Liver (tissue), 3 donors: ENCODE measurements around the gene PKP4.

ENCODE experiments used
- GABPA ChIP-seq, 2 donors: IDR thresholded peaks in 1 of 2; conservative IDR thresholded peaks in 1 of 2; 2 replicates each; pipeline ENCODE4 v1.6.1; 2016; ENCODE audit warnings: antibody characterized with exemption in 2 of 2, mild to moderate bottlenecking in 1 of 2, moderate library complexity in 1 of 2
- JUND ChIP-seq, 2 donors: IDR thresholded peaks; 2 replicates each; pipeline ENCODE4 v1.6.1; 2016; ENCODE audit warnings: antibody characterized with exemption in 2 of 2
- RAD21 ChIP-seq, 2 donors: IDR thresholded peaks; 2 replicates each; pipeline ENCODE4 v1.6.1; 2016; ENCODE audit warnings: antibody characterized with exemption in 2 of 2, mild to moderate bottlenecking in 2 of 2
- RXRA ChIP-seq, 2 donors: IDR thresholded peaks; 2 replicates each; pipeline ENCODE4 v1.6.1; 2017 to 2018; ENCODE audit warnings: antibody characterized with exemption in 2 of 2, mild to moderate bottlenecking in 1 of 2
- TF ChIP-seq, protein P1 (sequence below): fragments of 150-350 bp; IDR thresholded peaks from 2 replicates; pipeline ENCODE4 v1.5.1; 2017; ENCODE audit warnings: improper control_type of control experiment, low read depth, low read length; ENCODE audit not compliant: missing input control
- TF ChIP-seq, protein P2 (sequence below): IDR thresholded peaks from 2 replicates; pipeline ENCODE4 v1.6.1; 2016; ENCODE audit warnings: antibody characterized with exemption
- TF ChIP-seq, protein P3 (sequence below): IDR thresholded peaks from 2 replicates; pipeline ENCODE4 v1.6.1; 2016; ENCODE audit warnings: antibody characterized with exemption
- TF ChIP-seq, protein P4 (sequence below): IDR thresholded peaks from 2 replicates; pipeline ENCODE4 v1.6.1; 2016; ENCODE audit warnings: antibody characterized with exemption
- TF ChIP-seq, protein P5 (sequence below): IDR thresholded peaks from 2 replicates; pipeline ENCODE4 v1.6.1; 2016; ENCODE audit warnings: antibody characterized with exemption, mild to moderate bottlenecking
- donor health status: healthy.
- donor health status: healthy.

DNA sequence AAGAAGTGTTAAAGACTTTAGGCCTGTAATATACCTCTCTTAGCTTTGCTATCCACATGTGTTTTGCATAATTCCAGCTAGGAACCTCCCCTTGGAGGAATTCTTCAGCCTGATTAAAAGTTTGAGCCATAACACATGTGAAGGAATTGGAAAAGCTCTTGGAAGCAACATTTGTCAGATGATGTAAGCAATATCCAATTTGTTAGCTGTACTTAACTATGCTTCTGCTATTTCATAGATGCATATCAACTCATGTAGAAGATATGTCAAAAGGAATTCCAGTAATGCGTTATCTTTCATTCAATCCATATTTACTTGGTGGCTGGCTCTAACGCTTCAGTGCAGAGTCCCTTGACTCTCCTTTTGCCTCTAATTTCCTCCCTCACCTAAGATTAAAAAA lies 46.2 kb downstream of the PKP4 start:
- TF ChIP-seq, protein P1, sequence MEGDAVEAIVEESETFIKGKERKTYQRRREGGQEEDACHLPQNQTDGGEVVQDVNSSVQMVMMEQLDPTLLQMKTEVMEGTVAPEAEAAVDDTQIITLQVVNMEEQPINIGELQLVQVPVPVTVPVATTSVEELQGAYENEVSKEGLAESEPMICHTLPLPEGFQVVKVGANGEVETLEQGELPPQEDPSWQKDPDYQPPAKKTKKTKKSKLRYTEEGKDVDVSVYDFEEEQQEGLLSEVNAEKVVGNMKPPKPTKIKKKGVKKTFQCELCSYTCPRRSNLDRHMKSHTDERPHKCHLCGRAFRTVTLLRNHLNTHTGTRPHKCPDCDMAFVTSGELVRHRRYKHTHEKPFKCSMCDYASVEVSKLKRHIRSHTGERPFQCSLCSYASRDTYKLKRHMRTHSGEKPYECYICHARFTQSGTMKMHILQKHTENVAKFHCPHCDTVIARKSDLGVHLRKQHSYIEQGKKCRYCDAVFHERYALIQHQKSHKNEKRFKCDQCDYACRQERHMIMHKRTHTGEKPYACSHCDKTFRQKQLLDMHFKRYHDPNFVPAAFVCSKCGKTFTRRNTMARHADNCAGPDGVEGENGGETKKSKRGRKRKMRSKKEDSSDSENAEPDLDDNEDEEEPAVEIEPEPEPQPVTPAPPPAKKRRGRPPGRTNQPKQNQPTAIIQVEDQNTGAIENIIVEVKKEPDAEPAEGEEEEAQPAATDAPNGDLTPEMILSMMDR, result no peak
- TF ChIP-seq, protein P2, sequence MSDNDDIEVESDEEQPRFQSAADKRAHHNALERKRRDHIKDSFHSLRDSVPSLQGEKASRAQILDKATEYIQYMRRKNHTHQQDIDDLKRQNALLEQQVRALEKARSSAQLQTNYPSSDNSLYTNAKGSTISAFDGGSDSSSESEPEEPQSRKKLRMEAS, result no peak
- TF ChIP-seq, protein P3, sequence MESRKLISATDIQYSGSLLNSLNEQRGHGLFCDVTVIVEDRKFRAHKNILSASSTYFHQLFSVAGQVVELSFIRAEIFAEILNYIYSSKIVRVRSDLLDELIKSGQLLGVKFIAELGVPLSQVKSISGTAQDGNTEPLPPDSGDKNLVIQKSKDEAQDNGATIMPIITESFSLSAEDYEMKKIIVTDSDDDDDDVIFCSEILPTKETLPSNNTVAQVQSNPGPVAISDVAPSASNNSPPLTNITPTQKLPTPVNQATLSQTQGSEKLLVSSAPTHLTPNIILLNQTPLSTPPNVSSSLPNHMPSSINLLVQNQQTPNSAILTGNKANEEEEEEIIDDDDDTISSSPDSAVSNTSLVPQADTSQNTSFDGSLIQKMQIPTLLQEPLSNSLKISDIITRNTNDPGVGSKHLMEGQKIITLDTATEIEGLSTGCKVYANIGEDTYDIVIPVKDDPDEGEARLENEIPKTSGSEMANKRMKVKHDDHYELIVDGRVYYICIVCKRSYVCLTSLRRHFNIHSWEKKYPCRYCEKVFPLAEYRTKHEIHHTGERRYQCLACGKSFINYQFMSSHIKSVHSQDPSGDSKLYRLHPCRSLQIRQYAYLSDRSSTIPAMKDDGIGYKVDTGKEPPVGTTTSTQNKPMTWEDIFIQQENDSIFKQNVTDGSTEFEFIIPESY, result no peak
- TF ChIP-seq GABPA (IDR thresholded peaks at IDR 0.05 in 1 of 2, conservative IDR thresholded peaks at IDR 0.05 in 1 of 2) (no peak), JUND (IDR thresholded peaks at IDR 0.05) (no peak), RAD21 (IDR thresholded peaks at IDR 0.05) (no peak), RXRA (IDR thresholded peaks at IDR 0.05) (no peak)
- TF ChIP-seq, protein P4, sequence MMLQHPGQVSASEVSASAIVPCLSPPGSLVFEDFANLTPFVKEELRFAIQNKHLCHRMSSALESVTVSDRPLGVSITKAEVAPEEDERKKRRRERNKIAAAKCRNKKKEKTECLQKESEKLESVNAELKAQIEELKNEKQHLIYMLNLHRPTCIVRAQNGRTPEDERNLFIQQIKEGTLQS, result no peak
- TF ChIP-seq, protein P5, sequence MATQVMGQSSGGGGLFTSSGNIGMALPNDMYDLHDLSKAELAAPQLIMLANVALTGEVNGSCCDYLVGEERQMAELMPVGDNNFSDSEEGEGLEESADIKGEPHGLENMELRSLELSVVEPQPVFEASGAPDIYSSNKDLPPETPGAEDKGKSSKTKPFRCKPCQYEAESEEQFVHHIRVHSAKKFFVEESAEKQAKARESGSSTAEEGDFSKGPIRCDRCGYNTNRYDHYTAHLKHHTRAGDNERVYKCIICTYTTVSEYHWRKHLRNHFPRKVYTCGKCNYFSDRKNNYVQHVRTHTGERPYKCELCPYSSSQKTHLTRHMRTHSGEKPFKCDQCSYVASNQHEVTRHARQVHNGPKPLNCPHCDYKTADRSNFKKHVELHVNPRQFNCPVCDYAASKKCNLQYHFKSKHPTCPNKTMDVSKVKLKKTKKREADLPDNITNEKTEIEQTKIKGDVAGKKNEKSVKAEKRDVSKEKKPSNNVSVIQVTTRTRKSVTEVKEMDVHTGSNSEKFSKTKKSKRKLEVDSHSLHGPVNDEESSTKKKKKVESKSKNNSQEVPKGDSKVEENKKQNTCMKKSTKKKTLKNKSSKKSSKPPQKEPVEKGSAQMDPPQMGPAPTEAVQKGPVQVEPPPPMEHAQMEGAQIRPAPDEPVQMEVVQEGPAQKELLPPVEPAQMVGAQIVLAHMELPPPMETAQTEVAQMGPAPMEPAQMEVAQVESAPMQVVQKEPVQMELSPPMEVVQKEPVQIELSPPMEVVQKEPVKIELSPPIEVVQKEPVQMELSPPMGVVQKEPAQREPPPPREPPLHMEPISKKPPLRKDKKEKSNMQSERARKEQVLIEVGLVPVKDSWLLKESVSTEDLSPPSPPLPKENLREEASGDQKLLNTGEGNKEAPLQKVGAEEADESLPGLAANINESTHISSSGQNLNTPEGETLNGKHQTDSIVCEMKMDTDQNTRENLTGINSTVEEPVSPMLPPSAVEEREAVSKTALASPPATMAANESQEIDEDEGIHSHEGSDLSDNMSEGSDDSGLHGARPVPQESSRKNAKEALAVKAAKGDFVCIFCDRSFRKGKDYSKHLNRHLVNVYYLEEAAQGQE, result no peak
